ENCODE measurements around the gene GRIA4.

GRCh38 chr11:105829084-105829483 lies 219.2 kb downstream of the GRIA4 start:
- TF ChIP-seq, protein P1, sequence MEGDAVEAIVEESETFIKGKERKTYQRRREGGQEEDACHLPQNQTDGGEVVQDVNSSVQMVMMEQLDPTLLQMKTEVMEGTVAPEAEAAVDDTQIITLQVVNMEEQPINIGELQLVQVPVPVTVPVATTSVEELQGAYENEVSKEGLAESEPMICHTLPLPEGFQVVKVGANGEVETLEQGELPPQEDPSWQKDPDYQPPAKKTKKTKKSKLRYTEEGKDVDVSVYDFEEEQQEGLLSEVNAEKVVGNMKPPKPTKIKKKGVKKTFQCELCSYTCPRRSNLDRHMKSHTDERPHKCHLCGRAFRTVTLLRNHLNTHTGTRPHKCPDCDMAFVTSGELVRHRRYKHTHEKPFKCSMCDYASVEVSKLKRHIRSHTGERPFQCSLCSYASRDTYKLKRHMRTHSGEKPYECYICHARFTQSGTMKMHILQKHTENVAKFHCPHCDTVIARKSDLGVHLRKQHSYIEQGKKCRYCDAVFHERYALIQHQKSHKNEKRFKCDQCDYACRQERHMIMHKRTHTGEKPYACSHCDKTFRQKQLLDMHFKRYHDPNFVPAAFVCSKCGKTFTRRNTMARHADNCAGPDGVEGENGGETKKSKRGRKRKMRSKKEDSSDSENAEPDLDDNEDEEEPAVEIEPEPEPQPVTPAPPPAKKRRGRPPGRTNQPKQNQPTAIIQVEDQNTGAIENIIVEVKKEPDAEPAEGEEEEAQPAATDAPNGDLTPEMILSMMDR (IDR thresholded peaks at IDR 0.05) = no peak
- TF ChIP-seq EZH2 (IDR thresholded peaks at IDR 0.05; ENCODE audit: borderline replicate concordance, insufficient read depth, low read depth, low read length, poor library complexity, severe bottlenecking) = no peak

Data from B cell (primary cell).